22Rv1 (cell line): ENCODE data around the gene PIGN.

Experiments used
- H3K27ac ChIP-seq: fragments of 450-650 bp; 2 replicates; pipeline ENCODE4 v1.5.1; 2017
- ZFX ChIP-seq: fragments of 450-650 bp; IDR thresholded peaks from 2 replicates; pipeline ENCODE4 v1.6.1; 2017; ENCODE audit warnings: antibody characterized with exemption, borderline replicate concordance
- TF ChIP-seq, protein P1 (sequence below): fragments of 450-650 bp; IDR thresholded peaks from 2 replicates; pipeline ENCODE4 v1.5.1; 2017; ENCODE audit warnings: mild to moderate bottlenecking

Gene PIGN

GRCh38 chr18:62017618-62018017 is 169.2 kb downstream of the PIGN start:
- H3K27ac ChIP-seq: no peak overlapping the region
- no peak for TF ChIP-seq ZFX
- TF ChIP-seq, protein P1, sequence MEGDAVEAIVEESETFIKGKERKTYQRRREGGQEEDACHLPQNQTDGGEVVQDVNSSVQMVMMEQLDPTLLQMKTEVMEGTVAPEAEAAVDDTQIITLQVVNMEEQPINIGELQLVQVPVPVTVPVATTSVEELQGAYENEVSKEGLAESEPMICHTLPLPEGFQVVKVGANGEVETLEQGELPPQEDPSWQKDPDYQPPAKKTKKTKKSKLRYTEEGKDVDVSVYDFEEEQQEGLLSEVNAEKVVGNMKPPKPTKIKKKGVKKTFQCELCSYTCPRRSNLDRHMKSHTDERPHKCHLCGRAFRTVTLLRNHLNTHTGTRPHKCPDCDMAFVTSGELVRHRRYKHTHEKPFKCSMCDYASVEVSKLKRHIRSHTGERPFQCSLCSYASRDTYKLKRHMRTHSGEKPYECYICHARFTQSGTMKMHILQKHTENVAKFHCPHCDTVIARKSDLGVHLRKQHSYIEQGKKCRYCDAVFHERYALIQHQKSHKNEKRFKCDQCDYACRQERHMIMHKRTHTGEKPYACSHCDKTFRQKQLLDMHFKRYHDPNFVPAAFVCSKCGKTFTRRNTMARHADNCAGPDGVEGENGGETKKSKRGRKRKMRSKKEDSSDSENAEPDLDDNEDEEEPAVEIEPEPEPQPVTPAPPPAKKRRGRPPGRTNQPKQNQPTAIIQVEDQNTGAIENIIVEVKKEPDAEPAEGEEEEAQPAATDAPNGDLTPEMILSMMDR: no peak

- TF ChIP-seq, protein P1: no peak
- no peak for TF ChIP-seq ZFX
- H3K27ac ChIP-seq: no peak overlapping the region
Measured at GRCh38 chr18:62011416-62011815, 175.4 kb downstream of the PIGN start.

GRCh38 chr18:62009521-62009920 is 177.3 kb downstream of the PIGN start:
- TF ChIP-seq ZFX: no peak
- H3K27ac ChIP-seq: no peak overlapping the region

DNA sequence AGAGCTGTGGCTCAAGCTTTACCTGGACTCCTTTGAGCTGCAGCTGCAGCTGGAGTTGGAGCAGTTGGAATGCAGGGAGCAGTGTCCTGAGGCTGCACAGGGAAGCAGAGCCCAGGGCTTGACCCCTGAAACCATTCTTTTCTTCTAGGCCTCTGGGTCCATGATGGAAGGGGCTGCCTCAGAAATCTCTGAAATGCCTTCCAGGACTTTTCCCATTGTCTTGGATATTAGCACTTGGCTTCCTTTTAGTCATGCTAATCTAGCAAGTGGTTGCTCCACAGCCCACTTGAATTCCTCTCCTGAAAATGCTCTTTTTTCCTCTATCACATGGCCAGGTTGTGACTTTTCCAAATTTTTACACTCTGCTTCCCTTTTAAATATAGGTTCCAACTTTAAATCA is 185.5 kb downstream of the PIGN start:
- no peak overlapping the region for H3K27ac ChIP-seq
- TF ChIP-seq ZFX: no peak
- TF ChIP-seq, protein P1: no peak

DNA sequence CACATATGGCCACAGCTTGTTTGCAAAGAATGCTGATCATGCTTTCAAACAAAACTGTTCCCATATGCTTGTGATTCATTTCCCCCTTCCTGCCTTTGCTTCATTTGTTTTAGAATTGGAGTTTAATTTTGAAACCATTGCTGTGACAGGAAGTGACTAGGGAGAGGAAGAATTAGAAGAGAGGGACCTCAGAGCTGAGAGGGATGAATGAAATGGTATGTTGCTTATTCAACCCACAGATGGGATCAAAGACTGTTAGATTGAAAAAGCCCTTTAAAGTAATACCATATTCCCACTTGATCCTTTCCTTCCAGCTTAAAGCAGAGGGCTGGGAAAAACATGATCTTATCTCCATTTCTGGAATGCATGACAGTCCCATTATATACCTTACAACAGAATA is 187.9 kb downstream of the PIGN start:
- H3K27ac ChIP-seq: no peak overlapping the region
- no peak for TF ChIP-seq ZFX
- TF ChIP-seq, protein P1: no peak

- no peak overlapping the region for H3K27ac ChIP-seq
- no peak for TF ChIP-seq ZFX
- TF ChIP-seq, protein P1: no peak
Measured at GRCh38 chr18:61998335-61998734, 188.5 kb downstream of the PIGN start.

GRCh38 chr18:61995618-61996017 is 191.2 kb downstream of the PIGN start:
- TF ChIP-seq, protein P1: no peak
- TF ChIP-seq ZFX: no peak
- no peak overlapping the region for H3K27ac ChIP-seq

DNA sequence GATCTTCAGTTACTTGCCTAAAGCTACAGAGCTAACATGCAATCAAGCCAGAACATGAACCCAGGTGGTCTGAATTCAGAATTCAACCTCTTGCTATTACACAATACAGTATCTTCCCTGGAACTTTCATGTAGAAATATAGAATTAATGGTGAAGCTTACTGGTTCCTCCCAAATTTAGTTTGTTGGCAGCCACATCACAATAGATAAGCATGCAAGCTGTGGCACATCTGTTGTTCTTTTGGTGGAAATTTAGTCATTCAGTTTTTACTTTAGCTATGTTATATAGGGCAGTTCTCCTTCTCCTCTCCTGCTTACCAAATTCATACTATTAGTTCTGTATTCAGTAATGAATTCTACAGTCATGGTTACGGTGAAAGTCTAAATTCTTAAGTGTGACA is 193.0 kb downstream of the PIGN start:
- no peak for TF ChIP-seq ZFX
- TF ChIP-seq, protein P1: no peak
- H3K27ac ChIP-seq: no peak overlapping the region
